ENCODE measurements around the gene PCDHB8.
"Not testable (repeated sequence)": the region's sequence is repeated elsewhere in the genome, so short reads cannot be mapped to it uniquely, and the experiment has no call there.

Gene PCDHB8

DNA sequence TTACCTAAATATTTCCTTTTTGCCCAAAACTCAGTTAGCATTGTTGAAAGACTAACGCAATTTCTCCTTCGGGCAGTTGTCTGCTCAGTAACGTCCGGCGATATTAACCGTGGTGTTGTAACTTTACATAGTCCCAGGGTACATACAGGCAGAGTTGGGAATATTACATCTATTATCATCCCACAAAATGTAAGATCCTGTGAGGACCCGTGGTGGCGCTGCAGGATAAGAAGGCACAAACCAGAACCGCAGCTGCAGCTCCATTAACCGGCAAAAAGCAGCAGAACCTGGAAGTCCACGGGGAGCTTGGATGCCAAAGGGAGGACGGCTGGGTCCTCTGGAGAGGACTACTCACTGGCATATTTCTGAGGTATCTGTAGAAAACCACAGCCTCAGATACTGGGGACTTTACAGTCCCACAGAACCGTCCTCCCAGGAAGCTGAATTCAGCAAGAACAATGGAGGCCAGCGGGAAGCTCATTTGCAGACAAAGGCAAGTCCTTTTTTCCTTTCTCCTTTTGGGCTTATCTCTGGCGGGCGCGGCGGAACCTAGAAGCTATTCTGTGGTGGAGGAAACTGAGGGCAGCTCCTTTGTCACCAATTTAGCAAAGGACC, at the start of gene PCDHB8:
Gene PCDHB8 (plus strand): TSS at position 214 of the 615 bp plus-strand sequence. CDS start 245 bp downstream, at position 459.
- DNase-seq = not testable (repeated sequence)

DNA sequence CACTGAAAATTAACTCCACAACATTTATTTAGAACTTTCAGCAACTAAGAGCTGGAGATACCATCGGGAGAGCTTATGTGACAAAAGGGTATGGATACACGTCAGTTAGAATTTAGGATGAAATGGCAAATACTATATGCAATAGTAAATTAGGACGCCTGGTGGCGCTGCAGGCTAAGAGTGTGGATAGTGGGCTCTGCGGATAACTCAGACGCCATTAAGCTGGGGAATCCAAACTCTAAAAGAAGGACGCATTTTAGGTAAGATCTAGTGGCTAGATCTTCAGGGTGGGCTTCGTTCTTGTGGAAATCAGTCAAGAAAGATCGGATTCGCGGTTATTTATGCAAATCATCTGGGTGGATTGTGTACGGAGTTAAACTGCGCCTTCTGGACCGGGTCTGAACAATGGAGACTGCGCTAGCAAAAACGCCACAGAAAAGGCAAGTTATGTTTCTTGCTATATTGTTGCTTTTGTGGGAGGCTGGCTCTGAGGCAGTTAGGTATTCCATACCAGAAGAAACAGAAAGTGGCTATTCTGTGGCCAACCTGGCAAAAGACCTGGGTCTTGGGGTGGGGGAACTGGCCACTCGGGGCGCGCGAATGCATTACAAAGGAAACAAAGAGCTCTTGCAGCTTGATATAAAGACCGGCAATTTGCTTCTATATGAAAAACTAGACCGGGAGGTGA, 42.4 kb upstream of the PCDHB8 start, which contains the start of gene PCDHB5:
Gene PCDHB5 (plus strand): TSS at position 177 of the 688 bp plus-strand sequence. CDS start 229 bp downstream, at position 406.
- DNase-seq = no peak

DNA sequence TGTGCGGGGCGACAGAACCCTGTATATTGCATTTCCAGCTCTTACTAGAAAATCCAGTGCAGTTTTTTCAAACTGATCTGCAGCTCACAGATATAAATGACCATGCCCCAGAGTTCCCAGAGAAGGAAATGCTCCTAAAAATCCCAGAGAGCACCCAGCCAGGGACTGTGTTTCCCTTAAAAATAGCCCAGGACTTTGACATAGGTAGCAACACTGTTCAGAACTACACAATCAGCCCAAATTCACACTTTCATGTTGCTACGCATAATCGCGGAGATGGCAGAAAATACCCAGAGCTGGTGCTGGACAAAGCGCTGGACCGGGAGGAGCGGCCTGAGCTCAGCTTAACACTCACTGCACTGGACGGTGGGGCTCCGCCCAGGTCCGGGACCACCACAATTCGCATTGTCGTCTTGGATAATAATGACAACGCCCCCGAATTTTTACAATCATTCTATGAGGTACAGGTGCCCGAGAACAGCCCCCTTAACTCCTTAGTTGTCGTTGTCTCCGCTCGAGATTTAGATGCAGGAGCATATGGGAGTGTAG, 41.8 kb upstream of the PCDHB8 start:
- DNase-seq = no peak

DNA sequence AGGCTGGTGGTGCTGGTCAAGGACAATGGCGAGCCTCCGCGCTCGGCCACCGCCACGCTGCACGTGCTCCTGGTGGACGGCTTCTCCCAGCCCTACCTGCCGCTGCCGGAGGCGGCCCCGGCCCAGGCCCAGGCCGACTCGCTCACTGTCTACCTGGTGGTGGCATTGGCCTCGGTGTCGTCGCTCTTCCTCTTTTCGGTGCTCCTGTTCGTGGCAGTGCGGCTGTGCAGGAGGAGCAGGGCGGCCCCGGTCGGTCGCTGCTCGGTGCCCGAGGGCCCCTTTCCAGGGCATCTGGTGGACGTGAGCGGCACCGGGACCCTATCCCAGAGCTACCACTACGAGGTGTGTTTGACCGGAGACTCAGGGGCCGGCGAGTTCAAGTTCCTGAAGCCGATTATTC, 40.2 kb upstream of the PCDHB8 start:
- DNase-seq = not testable (repeated sequence)

DNA sequence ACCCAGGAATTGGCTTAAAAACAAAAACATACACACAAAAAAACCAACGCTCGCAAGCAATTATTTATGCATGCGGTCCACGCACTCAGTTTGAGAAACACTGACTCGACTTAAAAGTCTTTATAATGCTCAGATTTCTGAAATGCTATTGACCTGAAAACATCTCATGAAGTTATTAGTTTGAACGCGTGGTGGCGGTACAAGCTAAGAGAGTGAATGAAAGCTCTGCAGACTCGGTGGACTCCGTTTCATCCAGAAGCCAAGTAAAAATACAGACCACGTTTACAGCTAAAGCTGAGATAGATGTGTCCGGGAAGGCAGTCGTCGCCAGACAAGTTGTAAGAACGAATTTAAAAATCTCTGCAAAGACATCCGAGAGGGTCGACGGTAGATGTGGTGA, 27.8 kb upstream of the PCDHB8 start, which contains the start of gene PCDHB6:
Gene PCDHB6 (plus strand): TSS at position 246 of the 400 bp plus-strand sequence. CDS start 201 bp downstream, outside the sequence.
- DNase-seq = no peak

GRCh38 chr5:141150224-141150992, 27.2 kb upstream of the PCDHB8 start:
- no peak for DNase-seq

- no peak for DNase-seq
These were observed 26.6 kb upstream of the PCDHB8 start for GRCh38 chr5:141150993-141151325.

DNA sequence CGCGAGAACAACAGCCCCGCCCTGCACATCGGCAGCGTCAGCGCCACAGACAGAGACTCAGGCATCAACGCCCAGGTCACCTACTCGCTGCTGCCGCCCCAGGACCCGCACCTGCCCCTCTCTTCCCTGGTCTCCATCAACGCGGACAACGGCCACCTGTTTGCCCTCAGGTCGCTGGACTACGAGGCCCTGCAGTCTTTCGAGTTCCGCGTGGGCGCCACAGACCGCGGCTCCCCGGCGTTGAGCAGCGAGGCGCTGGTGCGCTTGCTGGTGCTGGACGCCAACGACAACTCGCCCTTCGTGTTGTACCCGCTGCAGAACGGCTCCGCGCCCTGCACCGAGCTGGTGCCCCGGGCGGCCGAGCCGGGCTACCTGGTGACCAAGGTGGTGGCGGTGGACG, 26.0 kb upstream of the PCDHB8 start:
- not testable (repeated sequence) for DNase-seq

GRCh38 chr5:141152096-141152495, 25.5 kb upstream of the PCDHB8 start:
- not testable (repeated sequence) for DNase-seq

GRCh38 chr5:141155540-141156374, 21.8 kb upstream of the PCDHB8 start:
- no peak for DNase-seq

GRCh38 chr5:141157356-141157755, 20.2 kb upstream of the PCDHB8 start:
- not testable (repeated sequence) for DNase-seq

DNA sequence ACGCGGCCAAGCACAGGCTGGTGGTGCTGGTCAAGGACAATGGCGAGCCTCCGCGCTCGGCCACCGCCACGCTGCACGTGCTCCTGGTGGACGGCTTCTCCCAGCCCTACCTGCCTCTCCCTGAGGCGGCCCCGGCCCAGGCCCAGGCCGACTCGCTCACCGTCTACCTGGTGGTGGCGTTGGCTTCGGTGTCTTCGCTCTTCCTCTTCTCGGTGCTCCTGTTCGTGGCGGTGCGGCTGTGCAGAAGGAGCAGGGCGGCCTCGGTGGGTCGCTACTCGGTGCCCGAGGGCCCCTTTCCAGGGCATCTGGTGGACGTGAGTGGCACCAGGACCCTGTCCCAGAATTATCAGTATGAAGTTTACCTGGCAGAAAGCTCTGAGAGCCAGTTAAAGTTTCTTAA, 19.7 kb upstream of the PCDHB8 start:
- not testable (repeated sequence) for DNase-seq

- DNase-seq = no peak
These were observed 5.0 kb upstream of the PCDHB8 start, which contains the start of gene PCDHB7 for GRCh38 chr5:141172381-141173204. Gene PCDHB7 (plus strand): TSS chr5:141172644. CDS start chr5:141172836, 192 bp downstream.

- not testable (repeated sequence) for DNase-seq
These were observed 3.1 kb upstream of the PCDHB8 start for GRCh38 chr5:141174291-141175104.

DNA sequence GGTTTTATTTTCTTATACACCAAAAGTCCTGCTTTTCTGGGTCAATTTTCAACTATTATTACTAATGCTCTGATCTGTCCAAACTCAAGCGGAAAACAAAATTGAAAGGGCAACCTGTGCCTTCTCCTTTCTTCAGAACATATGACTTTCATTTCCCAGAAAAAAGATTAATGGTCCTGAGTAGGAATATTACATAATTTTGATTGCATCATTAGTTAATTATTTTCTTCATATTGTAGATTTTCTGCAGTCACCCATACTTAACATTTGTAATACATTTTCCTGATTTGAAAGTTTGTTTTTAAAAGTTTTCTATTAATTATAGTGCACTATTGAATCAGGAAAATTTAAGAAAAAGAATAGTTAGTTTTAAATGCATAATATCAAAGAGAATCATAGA, 1.7 kb upstream of the PCDHB8 start:
- DNase-seq = no peak

GRCh38 chr5:141179371-141179770, 1.8 kb downstream of the PCDHB8 start:
- not testable (repeated sequence) for DNase-seq

DNA sequence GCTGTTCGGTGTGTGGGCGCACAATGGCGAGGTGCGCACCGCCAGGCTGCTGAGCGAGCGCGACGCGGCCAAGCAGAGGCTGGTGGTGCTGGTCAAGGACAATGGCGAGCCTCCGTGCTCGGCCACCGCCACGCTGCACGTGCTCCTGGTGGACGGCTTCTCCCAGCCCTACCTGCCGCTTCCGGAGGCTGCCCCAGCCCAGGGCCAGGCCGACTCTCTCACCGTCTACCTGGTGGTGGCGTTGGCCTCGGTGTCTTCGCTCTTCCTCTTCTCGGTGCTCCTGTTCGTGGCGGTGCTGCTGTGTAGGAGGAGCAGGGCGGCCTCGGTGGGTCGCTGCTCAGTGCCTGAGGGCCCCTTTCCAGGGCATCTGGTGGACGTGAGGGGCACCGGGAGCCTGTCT, 2.3 kb downstream of the PCDHB8 start:
- DNase-seq = not testable (repeated sequence)

GRCh38 chr5:141180313-141180712, 2.7 kb downstream of the PCDHB8 start:
- DNase-seq = no peak

DNA sequence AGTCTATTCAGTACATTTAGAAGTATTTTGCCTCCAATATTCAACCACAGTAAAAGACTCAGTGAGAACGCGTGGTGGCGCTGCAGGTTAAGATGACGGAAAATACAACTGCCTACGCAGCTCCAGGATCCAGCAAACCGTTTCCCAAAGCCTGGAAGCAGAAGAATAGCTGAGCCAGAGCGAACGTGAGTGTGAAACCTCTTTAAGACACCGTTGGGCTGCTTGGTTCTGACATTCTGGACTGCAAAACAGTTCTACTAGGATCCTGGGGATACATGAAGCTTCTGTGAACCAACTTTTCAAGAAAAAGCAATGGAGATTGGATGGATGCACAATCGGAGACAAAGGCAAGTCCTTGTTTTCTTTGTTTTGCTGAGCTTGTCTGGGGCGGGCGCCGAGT, 4.7 kb downstream of the PCDHB8 start, which contains the start of gene PCDHB16:
Gene PCDHB16 (plus strand): TSS at position 140 of the 400 bp plus-strand sequence. CDS start 173 bp downstream, at position 313.
- DNase-seq = no peak
